ENCODE measurements around the gene NPAS3.

NPAS3 gene

GRCh38 chr14:33755358-33755757 lies 816.7 kb downstream of the NPAS3 start:
- TF ChIP-seq GATA2 (IDR thresholded peaks at IDR 0.05; ENCODE audit: low read depth, low read length) (no peak), GATA3 (IDR thresholded peaks at IDR 0.05; ENCODE audit: low read depth, low read length) (no peak)

- TF ChIP-seq GATA2 (IDR thresholded peaks at IDR 0.05; ENCODE audit: low read depth, low read length) (no peak), GATA3 (IDR thresholded peaks at IDR 0.05; ENCODE audit: low read depth, low read length) (no peak)
Measured at GRCh38 chr14:33756833-33757232, 818.2 kb downstream of the NPAS3 start.

DNA sequence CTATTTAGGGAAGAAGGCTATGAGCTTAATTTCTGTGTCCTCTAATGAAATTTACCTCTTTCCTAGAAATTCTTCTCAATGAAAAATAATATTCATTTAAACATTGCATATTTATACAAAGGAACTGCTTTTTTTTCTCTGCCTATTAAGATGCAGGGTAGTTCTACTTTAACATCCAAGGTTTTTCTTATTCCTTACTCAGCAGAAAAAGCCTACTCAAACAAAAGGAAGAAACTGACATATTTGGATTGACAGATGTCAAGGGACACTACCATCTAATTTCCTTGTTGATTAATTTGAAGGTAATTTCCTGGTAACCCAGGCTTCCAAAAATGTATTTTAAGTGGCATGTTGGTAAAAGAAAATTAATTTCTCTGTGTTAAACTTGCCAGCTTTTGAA lies 819.9 kb downstream of the NPAS3 start:
- TF ChIP-seq GATA3 (IDR thresholded peaks at IDR 0.05; ENCODE audit: low read depth, low read length) (no peak), GATA2 (IDR thresholded peaks at IDR 0.05; ENCODE audit: low read depth, low read length) (no peak)

DNA sequence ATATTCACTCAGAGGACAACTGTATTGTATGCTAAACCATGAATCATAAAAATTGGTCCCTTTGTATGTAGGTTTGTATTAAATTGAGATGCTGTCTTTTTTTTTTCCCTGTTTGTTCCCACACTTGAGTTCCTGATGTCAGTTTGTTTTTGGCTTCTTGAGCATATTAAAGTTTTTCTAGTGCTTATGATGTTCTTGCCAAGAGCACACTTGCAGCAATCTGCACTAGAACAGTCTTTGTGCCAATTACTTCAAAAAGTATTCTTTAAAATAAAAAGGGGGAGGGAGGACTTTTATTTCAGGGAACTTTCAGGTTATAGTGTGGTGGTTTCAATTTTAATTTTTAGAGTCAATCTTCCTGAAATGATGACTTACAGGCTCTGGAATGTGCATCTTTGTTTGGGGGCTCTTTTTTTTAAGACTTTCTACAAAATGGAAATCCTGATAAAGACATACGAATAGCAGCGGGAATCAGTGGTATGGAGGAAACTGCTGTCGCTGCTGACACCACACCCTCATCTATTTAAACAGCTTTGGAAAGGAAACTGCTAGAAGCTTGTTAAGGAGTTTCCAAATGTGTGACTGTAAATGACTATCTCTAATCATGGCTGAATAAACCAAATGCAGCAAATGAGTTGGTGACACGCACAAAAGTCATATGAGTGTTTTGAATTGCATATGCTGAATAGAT lies 823.6 kb downstream of the NPAS3 start:
- no peak for TF ChIP-seq GATA3 (IDR thresholded peaks at IDR 0.05; ENCODE audit: low read depth, low read length)
- TF ChIP-seq GATA2 (IDR thresholded peaks at IDR 0.05; ENCODE audit: low read depth, low read length), result no peak

DNA sequence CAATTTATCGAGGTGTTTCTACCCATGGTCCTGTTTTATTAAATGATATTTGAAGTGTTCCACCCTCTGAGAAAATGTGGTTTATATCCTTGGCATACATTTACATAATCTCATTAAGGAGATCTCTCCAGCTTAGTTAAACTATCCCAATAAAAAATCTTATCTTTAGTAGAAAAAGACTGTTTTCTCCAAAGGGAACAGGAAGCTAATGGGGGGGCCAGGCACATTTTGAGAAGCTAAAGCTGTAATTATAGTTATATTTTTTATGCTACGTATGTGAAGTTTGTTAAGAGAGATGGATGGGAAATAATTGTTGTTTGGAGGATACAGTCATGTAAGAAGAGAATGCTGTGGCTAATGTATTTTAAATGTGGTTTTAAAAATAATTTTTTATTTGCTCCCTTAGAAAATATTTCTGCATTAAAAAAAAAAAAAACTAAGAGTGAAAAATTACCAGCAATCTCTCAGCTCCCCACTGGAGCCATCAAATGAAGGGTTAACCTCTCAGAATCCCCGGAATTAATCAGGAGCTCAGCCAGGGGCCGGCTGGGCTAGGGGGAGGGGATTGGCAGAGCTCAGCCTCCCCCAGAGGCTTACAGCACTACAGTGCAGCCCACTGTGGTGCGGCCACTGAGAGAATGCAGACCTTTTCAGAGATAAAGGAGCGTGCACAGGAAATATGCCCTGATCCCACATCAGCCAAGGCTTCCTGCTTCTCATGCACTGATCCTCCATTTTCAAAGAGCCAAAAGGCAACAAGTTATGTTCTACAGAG lies 826.4 kb downstream of the NPAS3 start:
- TF ChIP-seq GATA2 (IDR thresholded peaks at IDR 0.05; ENCODE audit: low read depth, low read length), result peak; percentile 44
- TF ChIP-seq GATA3 (IDR thresholded peaks at IDR 0.05; ENCODE audit: low read depth, low read length), result no peak

DNA sequence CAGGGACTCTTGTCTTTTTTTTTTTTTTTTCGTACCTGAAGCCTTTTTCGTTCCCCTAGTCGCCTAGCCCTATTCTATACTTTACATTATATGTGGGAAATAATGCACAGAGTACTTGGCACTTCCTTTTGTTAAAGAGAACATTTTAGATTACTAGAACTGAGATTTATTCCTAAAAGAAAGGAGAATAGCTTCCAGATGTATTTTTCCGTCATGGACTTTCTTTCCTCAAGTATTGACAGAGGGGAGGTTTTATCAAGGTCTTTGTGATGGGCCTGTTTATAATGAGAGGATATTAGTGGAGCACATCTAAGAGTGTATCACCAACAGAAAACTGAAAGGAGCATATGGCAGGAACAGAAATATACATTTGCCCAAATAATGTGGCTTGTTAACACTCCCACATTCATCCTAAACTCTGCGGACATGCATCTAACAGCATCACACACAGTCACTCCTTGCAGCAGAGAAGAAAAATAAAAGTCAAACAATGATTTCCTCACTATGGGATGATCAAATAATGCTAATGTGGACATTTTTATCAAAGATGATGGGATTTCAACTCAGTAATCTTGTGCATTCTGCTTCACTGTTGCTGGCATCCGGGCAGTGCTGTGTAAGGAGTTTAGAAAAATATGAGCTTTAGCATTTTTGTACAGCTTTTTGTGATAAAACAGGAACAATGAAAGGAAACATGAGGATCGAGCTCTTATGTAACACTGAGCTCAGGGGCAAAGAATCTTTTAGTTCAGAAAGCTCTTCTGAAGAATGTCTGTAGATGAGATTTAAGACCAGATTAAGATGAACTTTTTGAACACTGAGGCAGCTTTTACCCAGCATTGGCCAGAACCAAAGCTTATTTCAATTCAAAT lies 829.1 kb downstream of the NPAS3 start:
- no peak for TF ChIP-seq GATA3 (IDR thresholded peaks at IDR 0.05; ENCODE audit: low read depth, low read length)
- no peak for TF ChIP-seq GATA2 (IDR thresholded peaks at IDR 0.05; ENCODE audit: low read depth, low read length)

- TF ChIP-seq GATA3 (IDR thresholded peaks at IDR 0.05; ENCODE audit: low read depth, low read length) (no peak), GATA2 (IDR thresholded peaks at IDR 0.05; ENCODE audit: low read depth, low read length) (no peak)
Measured at GRCh38 chr14:33768458-33768830, 829.8 kb downstream of the NPAS3 start.

- TF ChIP-seq GATA2 (IDR thresholded peaks at IDR 0.05; ENCODE audit: low read depth, low read length), result no peak
Measured at GRCh38 chr14:33773205-33774030, 834.7 kb downstream of the NPAS3 start.

DNA sequence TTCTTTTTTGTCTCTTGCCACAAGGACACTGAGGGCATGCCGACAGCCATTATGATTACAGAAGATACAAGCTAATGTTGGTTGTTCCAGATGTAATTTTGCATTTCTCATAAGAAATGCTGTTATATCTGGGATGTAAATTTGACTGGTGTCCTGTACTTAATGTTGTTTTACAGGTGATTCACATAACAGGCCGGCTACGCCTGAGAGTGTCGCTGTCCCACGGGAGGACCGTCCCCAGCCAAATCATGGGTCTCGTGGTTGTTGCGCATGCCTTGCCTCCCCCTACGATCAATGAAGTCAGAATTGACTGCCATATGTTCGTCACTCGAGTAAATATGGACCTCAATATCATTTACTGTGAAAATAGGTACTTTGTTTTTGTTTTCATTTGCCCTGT lies 835.5 kb downstream of the NPAS3 start:
- TF ChIP-seq GATA3 (IDR thresholded peaks at IDR 0.05; ENCODE audit: low read depth, low read length), result no peak
- no peak for TF ChIP-seq GATA2 (IDR thresholded peaks at IDR 0.05; ENCODE audit: low read depth, low read length)

GRCh38 chr14:33774723-33775470 lies 836.2 kb downstream of the NPAS3 start:
- TF ChIP-seq GATA3 (IDR thresholded peaks at IDR 0.05; ENCODE audit: low read depth, low read length), result no peak
- TF ChIP-seq GATA2 (IDR thresholded peaks at IDR 0.05; ENCODE audit: low read depth, low read length), result no peak

- TF ChIP-seq GATA3 (IDR thresholded peaks at IDR 0.05; ENCODE audit: low read depth, low read length), result no peak
- TF ChIP-seq GATA2 (IDR thresholded peaks at IDR 0.05; ENCODE audit: low read depth, low read length), result no peak
Measured at GRCh38 chr14:33776871-33777270, 838.2 kb downstream of the NPAS3 start.

DNA sequence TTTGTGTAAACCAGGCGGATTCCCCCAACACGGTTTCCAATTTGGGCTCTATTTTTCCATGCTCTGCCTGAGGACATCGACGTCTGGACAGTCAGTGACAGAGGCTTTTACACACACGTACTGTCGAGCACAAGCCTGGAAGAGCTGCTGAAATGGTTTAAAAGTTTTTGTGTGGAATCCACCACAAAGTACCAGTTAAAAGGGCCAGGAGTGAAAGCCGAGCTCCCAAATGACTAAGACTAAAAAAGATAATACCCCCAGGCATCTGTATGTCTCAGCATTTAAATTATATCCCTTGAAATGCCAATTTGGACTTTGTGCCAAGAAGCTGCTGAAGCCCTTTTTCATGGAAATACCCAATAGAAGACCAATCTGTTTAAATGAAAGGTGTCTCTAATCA lies 839.0 kb downstream of the NPAS3 start:
- TF ChIP-seq GATA3 (IDR thresholded peaks at IDR 0.05; ENCODE audit: low read depth, low read length), result no peak
- TF ChIP-seq GATA2 (IDR thresholded peaks at IDR 0.05; ENCODE audit: low read depth, low read length), result no peak

- TF ChIP-seq GATA2 (IDR thresholded peaks at IDR 0.05; ENCODE audit: low read depth, low read length) (no peak), GATA3 (IDR thresholded peaks at IDR 0.05; ENCODE audit: low read depth, low read length) (no peak)
Measured at GRCh38 chr14:33780035-33780434, 841.4 kb downstream of the NPAS3 start.
